Tibial nerve (tissue), 4 donors: ENCODE data around the gene DOCK9.

Experiments
- CTCF ChIP-seq, 5 experiments: fragments of 200-600 bp in 3 of 5; fragments of 450-650 bp in 2 of 5; sonication (generic) in 3 of 5; IDR thresholded peaks; one replicate each; pipeline ENCODE4 v1.5.1; 2016 to 2019; ENCODE audit warnings: antibody characterized with exemption in 5 of 5, mild to moderate bottlenecking in 3 of 5, moderate library complexity in 2 of 5
- EP300 ChIP-seq, 2 donors: sonication (generic); formaldehyde crosslinking; IDR thresholded peaks; one replicate each; pipeline ENCODE4 v1.6.1; 2017; ENCODE audit warnings: antibody characterized with exemption in 2 of 2, mild to moderate bottlenecking in 1 of 2
- POLR2A ChIP-seq, 2 donors: fragments of 450-650 bp; IDR thresholded peaks; one replicate each; pipeline ENCODE4 v1.6.1; 2017; ENCODE audit warnings: antibody characterized with exemption in 2 of 2, mild to moderate bottlenecking in 2 of 2, moderate library complexity in 2 of 2

DNA sequence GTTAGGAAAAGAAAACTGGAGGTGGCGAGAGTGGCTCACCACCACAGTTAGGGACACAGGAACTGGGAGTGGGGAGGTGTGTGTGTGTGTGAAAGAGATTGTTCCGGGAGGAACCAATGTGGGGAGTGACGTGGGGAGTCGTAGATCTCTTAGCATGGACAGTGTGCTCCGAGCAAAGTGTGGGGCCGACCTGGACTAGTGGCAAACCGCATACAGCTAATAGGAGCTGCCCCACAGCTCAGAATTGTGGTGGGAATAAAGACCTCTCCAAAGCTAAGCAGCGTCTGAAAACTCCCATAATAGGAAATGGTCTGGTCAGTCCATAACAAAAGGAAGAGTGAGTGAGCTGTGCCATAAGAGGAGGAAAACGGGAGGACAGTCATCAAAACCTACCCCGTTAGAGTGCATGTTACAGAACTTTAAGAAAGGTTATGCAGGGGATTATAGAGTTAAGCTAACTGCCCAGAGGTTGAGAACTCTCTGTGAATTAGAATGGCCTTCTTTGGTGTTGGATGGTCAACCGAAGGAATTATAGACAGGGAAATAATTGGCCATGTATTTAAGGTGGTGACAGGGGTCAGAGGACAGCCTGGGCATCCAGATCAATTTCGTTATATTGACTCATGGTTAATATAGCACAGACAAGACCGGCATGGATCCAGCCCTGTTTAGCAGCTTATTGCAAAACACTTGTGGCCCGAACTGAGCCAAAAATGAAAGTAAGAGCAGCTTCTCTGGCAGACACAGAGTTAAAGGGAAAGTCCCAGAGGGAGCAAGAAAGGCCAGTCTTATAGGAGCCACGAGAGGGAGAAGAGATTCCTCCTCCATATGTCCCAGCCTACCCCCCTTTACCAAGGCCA is 216.5 kb downstream of the DOCK9 start:
- no peak for TF ChIP-seq CTCF (IDR thresholded peaks at IDR 0.05)
- no peak for TF ChIP-seq EP300 (IDR thresholded peaks at IDR 0.05)
- no peak for TF ChIP-seq POLR2A (IDR thresholded peaks at IDR 0.05)
